Measurements from ENCODE around the gene LUC7L.
A peak's percentile ranks its signal among the peaks of the same experiment; 100 is the strongest.
"Not testable (repeated sequence)": the region's sequence is repeated elsewhere in the genome, so short reads cannot be mapped to it uniquely, and the experiment has no call there.

The LUC7L gene

DNA sequence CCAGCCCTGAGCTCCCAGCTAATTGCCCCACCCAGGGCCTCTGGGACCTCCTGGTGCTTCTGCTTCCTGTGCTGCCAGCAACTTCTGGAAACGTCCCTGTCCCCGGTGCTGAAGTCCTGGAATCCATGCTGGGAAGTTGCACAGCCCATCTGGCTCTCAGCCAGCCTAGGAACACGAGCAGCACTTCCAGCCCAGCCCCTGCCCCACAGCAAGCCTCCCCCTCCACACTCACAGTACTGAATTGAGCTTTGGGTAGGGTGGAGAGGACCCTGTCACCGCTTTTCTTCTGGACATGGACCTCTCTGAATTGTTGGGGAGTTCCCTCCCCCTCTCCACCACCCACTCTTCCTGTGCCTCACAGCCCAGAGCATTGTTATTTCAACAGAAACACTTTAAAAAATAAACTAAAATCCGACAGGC, 59.2 kb downstream of the LUC7L start:
- not testable (repeated sequence) for ATAC-seq (replicated peaks); H3K4me3 Mint-ChIP-seq; H3K36me3 Mint-ChIP-seq (ENCODE audit: insufficient read depth); H3K9me3 Mint-ChIP-seq; DNase-seq; H3K27ac Mint-ChIP-seq
- H3K27me3 Mint-ChIP-seq = peaks cover 58 to 89% of the 10 kb centered on the region in 2 donors
- peaks cover 7 to 12% of the 10 kb centered on the region in 2 donors for H3K4me1 Mint-ChIP-seq (ENCODE audit: low read depth in 2 of 2)

DNA sequence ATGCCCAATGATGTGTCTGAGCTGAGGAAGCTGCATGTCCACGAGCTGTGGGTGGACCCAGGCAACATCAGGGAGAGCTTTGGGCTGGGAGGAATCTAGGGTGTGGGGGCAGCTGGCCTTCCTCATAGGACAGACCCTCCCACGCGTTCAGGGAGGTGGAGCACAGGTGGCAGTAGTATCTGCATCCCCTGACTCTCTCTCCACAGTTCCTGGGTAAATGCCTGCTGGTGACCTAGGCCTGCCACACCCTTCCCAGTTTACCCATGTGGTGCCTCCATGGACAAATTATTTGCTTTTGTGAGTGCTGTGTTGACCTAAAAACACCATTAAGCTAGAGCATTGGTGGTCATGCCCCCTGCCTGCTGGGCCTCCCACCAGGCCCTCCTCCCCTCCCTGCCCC, 60.2 kb downstream of the LUC7L start:
- no peak overlapping the region for H3K4me3 Mint-ChIP-seq
- no peaks in the 10 kb centered on the region for H3K9me3 Mint-ChIP-seq
- H3K27ac Mint-ChIP-seq = no peak overlapping the region
- DNase-seq (no peak), ATAC-seq (replicated peaks) (no peak)
- H3K4me1 Mint-ChIP-seq (ENCODE audit: low read depth in 2 of 2) = peaks cover 5 to 9% of the 10 kb centered on the region in 2 donors
- H3K27me3 Mint-ChIP-seq = peaks cover 47 to 78% of the 10 kb centered on the region in 2 donors
- peaks cover 6% of the 10 kb centered on the region for H3K36me3 Mint-ChIP-seq (ENCODE audit: insufficient read depth)

DNA sequence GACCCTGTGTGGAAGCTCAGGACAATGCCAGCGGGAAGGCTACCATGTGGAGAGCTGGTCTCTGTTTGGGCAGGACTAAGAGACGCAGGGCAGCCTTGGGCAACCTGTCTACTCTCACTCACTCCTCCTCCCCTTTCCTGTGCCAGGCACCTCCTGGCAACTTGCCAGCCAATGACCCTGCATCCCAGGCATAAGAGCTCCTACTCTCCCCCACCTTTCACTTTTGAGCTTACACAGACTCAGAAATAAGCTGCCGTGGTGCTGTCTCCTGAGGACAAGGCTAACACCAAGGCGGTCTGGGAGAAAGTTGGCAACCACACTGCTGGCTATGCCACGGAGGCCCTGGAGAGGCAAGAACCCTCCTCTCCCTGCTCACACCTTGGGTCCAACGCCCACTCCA, 60.8 kb downstream of the LUC7L start:
- DNase-seq (no peak), ATAC-seq (replicated peaks) (no peak)
- peaks cover 6% of the 10 kb centered on the region for H3K36me3 Mint-ChIP-seq (ENCODE audit: insufficient read depth)
- peaks cover 5 to 9% of the 10 kb centered on the region in 2 donors for H3K4me1 Mint-ChIP-seq (ENCODE audit: low read depth in 2 of 2)
- no peak overlapping the region for H3K27ac Mint-ChIP-seq
- H3K9me3 Mint-ChIP-seq = no peaks in the 10 kb centered on the region
- H3K27me3 Mint-ChIP-seq = peaks cover 41 to 73% of the 10 kb centered on the region in 2 donors
- H3K4me3 Mint-ChIP-seq = no peak overlapping the region

DNA sequence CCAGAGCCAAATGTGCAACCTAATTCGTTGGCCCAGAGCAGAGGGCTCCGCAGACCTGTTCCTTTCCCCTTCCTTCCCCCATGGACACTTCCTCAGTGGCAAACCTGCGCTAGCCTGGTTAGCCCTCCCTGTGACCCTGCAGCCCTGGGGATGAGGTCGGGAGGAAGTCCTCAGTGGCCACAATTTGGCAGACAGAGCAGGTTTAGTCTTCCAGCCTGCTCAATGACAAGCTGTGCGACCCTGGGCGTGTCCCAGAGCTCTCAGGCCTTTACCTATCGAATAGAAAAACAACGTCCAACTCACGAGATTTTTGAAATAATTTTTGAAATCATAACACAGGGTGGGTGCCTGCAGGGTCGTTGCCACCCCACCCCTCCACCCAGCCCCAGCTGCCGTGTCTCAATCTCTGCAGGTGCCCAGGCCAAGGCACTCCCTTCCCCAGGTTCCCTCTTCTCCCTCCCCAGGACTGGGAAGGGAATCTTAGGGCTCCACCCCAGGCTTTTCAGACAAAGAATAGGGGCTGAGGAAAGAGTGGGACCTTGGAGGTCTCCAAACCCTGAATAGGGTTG, 62.0 kb downstream of the LUC7L start:
- peaks cover 43 to 77% of the 10 kb centered on the region in 2 donors for H3K27me3 Mint-ChIP-seq
- no peak overlapping the region for H3K27ac Mint-ChIP-seq
- H3K4me3 Mint-ChIP-seq = peak overlapping the region in 1 of 2 donors; percentile 33
- H3K9me3 Mint-ChIP-seq = no peaks in the 10 kb centered on the region
- no peak for DNase-seq
- H3K4me1 Mint-ChIP-seq (ENCODE audit: low read depth in 2 of 2) = peaks cover 5 to 9% of the 10 kb centered on the region in 2 donors
- no peak for ATAC-seq (replicated peaks)
- H3K36me3 Mint-ChIP-seq (ENCODE audit: insufficient read depth) = peaks cover 6% of the 10 kb centered on the region

DNA sequence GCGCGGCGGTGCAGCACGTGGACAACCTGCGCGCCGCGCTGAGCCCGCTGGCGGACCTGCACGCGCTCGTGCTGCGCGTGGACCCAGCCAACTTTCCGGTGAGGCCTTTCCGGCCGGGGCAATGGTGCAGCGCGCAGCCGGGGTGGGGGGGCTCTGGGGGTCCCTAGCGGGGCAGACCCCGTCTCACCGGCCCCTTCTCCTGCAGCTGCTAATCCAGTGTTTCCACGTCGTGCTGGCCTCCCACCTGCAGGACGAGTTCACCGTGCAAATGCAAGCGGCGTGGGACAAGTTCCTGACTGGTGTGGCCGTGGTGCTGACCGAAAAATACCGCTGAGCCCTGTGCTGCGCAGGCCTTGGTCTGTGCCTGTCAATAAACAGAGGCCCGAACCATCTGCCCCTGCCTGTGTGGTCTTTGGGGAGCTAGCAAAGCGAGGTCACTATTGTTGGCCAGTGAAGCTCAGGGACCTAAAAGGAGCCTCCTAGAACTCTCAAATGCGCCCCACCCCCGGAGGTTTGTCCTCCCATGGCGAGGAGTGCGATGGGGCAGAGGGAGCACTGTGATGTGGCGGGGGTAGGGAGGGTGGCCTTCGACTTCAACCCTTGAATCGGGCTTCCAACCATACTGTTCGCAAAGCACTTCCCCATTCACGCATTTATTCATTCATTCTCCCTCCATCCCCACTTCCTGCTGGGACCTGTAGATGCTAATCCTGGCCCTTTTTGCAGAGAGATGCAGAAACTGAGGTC, 62.7 kb downstream of the LUC7L start:
- H3K27ac Mint-ChIP-seq = no peak overlapping the region
- H3K36me3 Mint-ChIP-seq (ENCODE audit: insufficient read depth) = peaks cover 6% of the 10 kb centered on the region
- peaks cover 43 to 77% of the 10 kb centered on the region in 2 donors for H3K27me3 Mint-ChIP-seq
- DNase-seq = no peak
- peak overlapping the region; percentile 33 to 65 for H3K4me3 Mint-ChIP-seq
- ATAC-seq (replicated peaks) = peak; percentile 43
- no peaks in the 10 kb centered on the region for H3K9me3 Mint-ChIP-seq
- H3K4me1 Mint-ChIP-seq (ENCODE audit: low read depth in 2 of 2) = peaks cover 5 to 9% of the 10 kb centered on the region in 2 donors

DNA sequence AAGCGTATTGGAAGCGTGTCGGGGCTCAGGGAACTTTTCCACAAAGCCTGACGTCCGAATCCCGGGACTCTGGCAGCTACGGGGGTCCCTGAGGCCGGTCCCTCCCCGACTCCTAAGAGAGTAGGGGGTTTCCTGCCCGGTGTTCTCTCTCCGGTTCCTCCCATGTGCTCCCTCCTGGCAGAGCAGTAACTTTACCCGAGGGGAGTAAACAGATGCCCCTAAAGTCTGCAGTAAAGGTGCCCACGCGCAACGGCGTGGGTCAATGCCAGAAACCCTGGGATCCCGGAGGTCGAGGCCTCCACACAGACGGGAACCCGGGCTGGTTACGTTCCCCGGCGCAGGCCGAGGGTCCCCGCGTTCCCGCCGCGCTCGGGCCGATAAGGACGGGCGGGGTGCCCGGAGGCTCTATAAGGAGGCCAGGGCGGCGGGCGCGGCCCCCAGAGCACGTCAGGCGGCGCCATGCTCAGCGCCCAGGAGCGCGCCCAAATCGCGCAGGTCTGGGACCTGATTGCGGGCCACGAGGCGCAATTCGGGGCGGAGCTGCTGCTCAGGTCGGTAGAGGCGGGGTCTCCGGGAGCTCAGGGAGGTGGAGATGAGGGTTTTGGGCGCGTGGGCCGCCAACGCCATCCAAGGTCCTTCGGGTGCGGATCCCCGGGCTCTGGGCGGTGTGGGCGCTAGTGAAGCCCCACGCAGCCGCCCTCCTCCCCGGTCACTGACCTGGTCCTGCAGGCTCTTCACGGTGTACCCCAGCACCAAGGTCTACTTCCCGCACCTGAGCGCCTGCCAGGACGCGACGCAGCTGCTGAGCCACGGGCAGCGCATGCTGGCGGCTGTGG, 63.5 kb downstream of the LUC7L start, which contains the start of gene HBM:
Gene HBM (plus strand): TSS at position 440 of the 836 bp plus-strand sequence. CDS start 20 bp downstream, at position 460.
- Mint-ChIP-seq H3K4me3 (peak within 1 kb of the TSS; percentile 47 to 65), H3K4me1 (ENCODE audit: low read depth in 2 of 2) (peaks cover 5 to 9% of the 10 kb centered on the region in 2 donors), H3K9me3 (no peaks in the 10 kb centered on the region), H3K36me3 (ENCODE audit: insufficient read depth) (peaks cover 6% of the 10 kb centered on the region), H3K27ac (no peak within 1 kb of the TSS), H3K27me3 (peaks cover 41 to 76% of the 10 kb centered on the region in 2 donors)
- DNase-seq (no peak), ATAC-seq (replicated peaks) (peak; percentile 49)

DNA sequence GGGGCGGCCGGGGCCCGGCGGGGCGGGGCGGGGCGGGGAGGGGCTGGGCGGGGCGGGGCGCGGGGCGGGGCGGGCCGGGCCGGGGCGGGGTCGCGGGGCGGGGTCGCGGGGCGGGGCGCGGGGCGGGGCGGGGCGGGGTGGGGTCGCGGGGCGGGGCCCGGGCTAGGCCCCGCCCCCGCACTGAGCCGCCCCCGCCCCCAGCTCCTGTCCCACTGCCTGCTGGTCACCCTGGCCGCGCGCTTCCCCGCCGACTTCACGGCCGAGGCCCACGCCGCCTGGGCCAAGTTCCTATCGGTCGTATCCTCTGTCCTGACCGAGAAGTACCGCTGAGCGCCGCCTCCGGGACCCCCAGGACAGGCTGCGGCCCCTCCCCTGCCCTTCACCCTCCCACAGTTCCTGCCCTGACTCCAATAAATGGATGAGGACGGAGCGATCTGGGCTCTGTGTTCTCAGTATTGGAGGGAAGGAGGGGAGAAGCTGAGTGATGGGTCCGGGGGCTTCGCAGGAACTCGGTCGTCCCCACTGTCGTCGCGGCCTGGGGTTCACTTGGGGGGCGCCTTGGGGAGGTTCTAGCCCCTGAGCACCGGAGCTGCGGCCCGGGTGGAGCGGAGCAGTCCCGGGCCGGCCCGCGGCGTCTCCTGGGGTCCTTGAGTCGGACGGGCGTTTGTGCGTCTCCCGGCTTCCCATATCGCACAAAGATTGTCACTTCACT, 64.3 kb downstream of the LUC7L start:
- H3K4me1 Mint-ChIP-seq (ENCODE audit: low read depth in 2 of 2) = peaks cover 5 to 9% of the 10 kb centered on the region in 2 donors
- H3K9me3 Mint-ChIP-seq = no peaks in the 10 kb centered on the region
- DNase-seq (no peak), ATAC-seq (replicated peaks) (no peak)
- peak overlapping the region; percentile 47 to 65 for H3K4me3 Mint-ChIP-seq
- no peak overlapping the region for H3K27ac Mint-ChIP-seq
- H3K27me3 Mint-ChIP-seq = peaks cover 33 to 70% of the 10 kb centered on the region in 2 donors
- peaks cover 6% of the 10 kb centered on the region for H3K36me3 Mint-ChIP-seq (ENCODE audit: insufficient read depth)

DNA sequence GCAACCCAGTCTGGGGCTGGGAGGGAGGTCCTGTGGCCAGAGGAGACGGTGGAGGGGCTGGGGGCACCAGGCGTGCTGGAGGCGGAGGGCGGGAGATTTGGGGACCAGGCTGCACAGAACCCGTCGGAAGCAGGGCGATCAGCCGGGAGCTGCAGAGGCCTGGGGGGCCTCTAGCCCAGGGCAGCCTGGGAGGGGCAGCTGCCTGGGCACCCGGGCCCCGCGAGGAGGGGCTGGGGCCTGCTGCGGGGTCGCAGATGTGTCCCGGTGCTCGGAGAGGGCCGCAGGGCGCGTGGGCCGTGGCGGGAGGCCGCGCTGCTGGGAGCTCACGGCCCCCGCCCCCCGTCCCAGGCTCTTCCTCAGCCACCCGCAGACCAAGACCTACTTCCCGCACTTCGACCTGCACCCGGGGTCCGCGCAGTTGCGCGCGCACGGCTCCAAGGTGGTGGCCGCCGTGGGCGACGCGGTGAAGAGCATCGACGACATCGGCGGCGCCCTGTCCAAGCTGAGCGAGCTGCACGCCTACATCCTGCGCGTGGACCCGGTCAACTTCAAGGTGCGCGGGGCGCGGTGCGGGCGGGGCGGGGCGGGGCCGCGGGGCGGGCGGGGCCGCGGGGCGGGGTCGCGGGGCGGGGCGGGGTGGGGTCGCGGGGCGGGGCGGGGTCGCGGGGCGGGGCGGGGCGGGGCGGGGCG, 65.0 kb downstream of the LUC7L start:
- not testable (repeated sequence) for H3K4me3 Mint-ChIP-seq; DNase-seq; H3K27ac Mint-ChIP-seq; H3K36me3 Mint-ChIP-seq (ENCODE audit: insufficient read depth); H3K9me3 Mint-ChIP-seq
- peak; percentile 34 for ATAC-seq (replicated peaks)
- Mint-ChIP-seq H3K27me3 (peaks cover 38 to 70% of the 10 kb centered on the region in 2 donors), H3K4me1 (ENCODE audit: low read depth in 2 of 2) (peaks cover 5 to 11% of the 10 kb centered on the region in 2 donors)

DNA sequence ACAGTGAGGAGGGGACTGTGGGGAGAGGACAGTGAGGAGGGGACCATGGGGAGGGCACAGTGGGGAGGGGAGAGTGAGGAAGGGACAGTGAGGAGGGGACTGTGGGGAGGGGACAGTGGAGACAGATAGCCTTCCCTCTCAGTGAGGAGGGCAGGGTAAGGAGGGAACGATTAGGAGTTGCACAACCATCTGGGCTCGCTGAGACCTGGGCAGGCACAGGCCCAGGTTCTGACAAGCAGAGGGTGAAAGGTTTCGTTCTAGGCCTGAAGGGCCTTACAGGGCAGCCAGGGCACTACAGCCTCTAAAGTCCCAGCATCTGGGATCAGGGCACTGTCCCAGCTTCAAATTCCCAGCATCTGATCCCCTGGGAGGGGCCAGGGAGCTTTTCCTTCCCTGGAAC, 65.6 kb downstream of the LUC7L start:
- H3K36me3 Mint-ChIP-seq (ENCODE audit: insufficient read depth); H3K27ac Mint-ChIP-seq; H3K9me3 Mint-ChIP-seq; DNase-seq: not testable (repeated sequence)
- H3K4me3 Mint-ChIP-seq = peak overlapping the region; percentile 23 to 65
- H3K27me3 Mint-ChIP-seq = peaks cover 38 to 70% of the 10 kb centered on the region in 2 donors
- peak; percentile 33 for ATAC-seq (replicated peaks)
- peaks cover 5 to 10% of the 10 kb centered on the region in 2 donors for H3K4me1 Mint-ChIP-seq (ENCODE audit: low read depth in 2 of 2)

DNA sequence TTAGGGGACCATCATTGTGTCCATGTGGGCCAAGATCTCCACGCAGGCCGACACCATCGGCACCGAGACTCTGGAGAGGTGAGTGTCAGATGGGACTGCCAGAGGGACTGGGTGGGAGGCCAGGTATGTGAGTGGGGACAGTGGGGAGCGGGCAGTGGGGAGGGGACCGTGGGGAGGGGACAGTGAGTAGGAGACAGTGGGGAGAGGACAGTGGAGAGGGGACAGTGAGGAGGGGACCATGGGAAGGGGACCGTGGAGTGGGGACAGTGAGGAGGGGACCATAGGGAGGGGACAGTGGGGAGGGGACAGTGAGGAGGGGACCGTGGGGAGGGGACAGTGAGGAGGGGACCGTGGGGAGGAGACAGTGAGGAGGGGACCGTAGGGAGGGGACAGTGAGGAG, 66.1 kb downstream of the LUC7L start:
- not testable (repeated sequence) for H3K9me3 Mint-ChIP-seq; H3K4me3 Mint-ChIP-seq; ATAC-seq (replicated peaks); H3K36me3 Mint-ChIP-seq (ENCODE audit: insufficient read depth); DNase-seq; H3K4me1 Mint-ChIP-seq (ENCODE audit: low read depth in 2 of 2); H3K27ac Mint-ChIP-seq
- peaks cover 33 to 70% of the 10 kb centered on the region in 2 donors for H3K27me3 Mint-ChIP-seq

DNA sequence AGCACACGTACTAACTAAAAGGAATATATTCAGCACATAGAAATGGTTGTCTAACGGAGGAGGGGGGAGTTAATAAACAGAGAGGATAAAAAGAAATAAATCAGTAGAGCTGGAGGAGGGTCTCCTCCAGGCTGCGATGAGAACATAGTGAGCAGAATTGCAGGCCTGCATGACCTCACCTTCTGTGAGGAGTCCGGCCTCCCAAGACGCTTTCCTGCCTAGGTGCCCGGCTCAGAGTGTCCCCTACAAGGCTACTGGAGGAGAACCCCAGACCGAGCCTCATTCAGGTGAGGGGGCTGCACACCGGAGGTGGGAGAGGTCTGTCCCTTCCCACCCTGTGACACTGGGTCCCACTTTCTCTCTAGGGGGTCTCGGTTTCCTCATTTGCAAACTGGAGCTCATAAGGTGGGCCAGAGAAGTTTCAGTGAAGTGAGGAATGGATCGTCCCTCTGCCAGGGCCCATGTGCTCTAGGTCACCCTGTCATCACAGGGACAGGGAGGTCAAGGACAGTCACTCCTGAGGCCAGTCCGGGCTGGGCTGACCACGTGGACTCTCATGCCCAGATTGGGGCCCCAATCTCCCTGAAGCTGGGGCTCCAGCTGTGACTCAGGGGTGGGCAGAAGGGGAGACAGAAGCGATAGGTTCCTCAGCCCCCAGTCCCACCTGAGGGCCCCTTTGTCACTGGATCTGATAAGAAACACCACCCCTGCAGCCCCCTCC, 66.8 kb downstream of the LUC7L start:
- H3K27ac Mint-ChIP-seq = no peak overlapping the region
- no peaks in the 10 kb centered on the region for H3K9me3 Mint-ChIP-seq
- peaks cover 32 to 68% of the 10 kb centered on the region in 2 donors for H3K27me3 Mint-ChIP-seq
- ATAC-seq (replicated peaks) (no peak), DNase-seq (no peak)
- peaks cover 5 to 9% of the 10 kb centered on the region in 2 donors for H3K4me1 Mint-ChIP-seq (ENCODE audit: low read depth in 2 of 2)
- H3K36me3 Mint-ChIP-seq (ENCODE audit: insufficient read depth) = peaks cover 3% of the 10 kb centered on the region
- H3K4me3 Mint-ChIP-seq = no peak overlapping the region

DNA sequence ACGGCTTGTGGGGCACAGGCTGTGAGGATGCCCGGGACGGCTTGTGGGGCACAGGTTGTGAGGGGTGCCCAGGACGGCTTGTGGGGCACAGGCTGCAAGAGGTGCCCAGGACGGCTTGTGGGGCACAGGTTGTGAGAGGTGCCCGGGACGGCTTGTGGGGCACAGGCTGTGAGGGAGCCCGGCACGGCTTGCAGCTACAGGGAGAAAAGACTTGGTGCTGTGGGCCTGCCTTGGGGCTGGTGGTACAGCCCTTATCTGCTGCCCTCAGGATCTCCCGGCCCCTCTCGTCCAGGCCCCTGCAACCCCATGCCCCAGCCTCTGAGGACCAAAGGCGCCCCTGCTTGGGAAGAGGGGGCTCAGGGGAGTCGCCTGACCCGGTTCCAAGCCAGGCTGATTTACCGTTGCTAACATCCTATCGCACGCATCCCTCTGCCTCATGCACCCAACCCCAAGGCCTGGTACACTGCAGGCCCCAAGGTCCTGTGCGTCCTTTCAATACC, 68.5 kb downstream of the LUC7L start:
- ATAC-seq (replicated peaks) (no peak), DNase-seq (no peak)
- Mint-ChIP-seq H3K4me1 (ENCODE audit: low read depth in 2 of 2) (peaks cover 0 to 6% of the 10 kb centered on the region in 2 donors), H3K27me3 (peaks cover 24 to 61% of the 10 kb centered on the region in 2 donors), H3K4me3 (no peak overlapping the region), H3K36me3 (ENCODE audit: insufficient read depth) (no peaks in the 10 kb centered on the region), H3K27ac (no peak overlapping the region), H3K9me3 (no peaks in the 10 kb centered on the region)

Data from effector memory CD8-positive, alpha-beta T cell (primary cell).